AG08395 (cell line): Measurements from ENCODE around the gene STAT3.
"Not testable (repeated sequence)": the region's sequence is repeated elsewhere in the genome, so short reads cannot be mapped to it uniquely, and the experiment has no call there.

ENCODE experiments used
- DNase-seq: peaks from one replicate; pipeline ENCODE4 v3.0.0; 2012; ENCODE audit warnings: mixed read lengths, low spot score

The STAT3 gene

GRCh38 chr17:42316755-42317154, 71.5 kb downstream of the STAT3 start:
- DNase-seq, result no peak

GRCh38 chr17:42315402-42316156, 72.7 kb downstream of the STAT3 start:
- DNase-seq, result no peak

- DNase-seq, result no peak
These were observed 74.3 kb downstream of the STAT3 start for GRCh38 chr17:42313773-42314566.

- no peak for DNase-seq
These were observed 74.9 kb downstream of the STAT3 start for GRCh38 chr17:42313389-42313772.

- DNase-seq, result peak; percentile 85
These were observed 75.7 kb downstream of the STAT3 start for GRCh38 chr17:42312285-42313130.

GRCh38 chr17:42312035-42312284, 76.3 kb downstream of the STAT3 start:
- no peak for DNase-seq

- peak; percentile 93 for DNase-seq
These were observed 76.8 kb downstream of the STAT3 start for GRCh38 chr17:42311240-42312034.

GRCh38 chr17:42310787-42311215, 77.4 kb downstream of the STAT3 start:
- no peak for DNase-seq

GRCh38 chr17:42309986-42310786, 78.1 kb downstream of the STAT3 start:
- no peak for DNase-seq

GRCh38 chr17:42309142-42309541, 79.1 kb downstream of the STAT3 start:
- no peak for DNase-seq

GRCh38 chr17:42308446-42308845, 79.8 kb downstream of the STAT3 start:
- no peak for DNase-seq

GRCh38 chr17:42307362-42307927, 80.8 kb downstream of the STAT3 start:
- no peak for DNase-seq

GRCh38 chr17:42306385-42306667, 81.9 kb downstream of the STAT3 start:
- DNase-seq, result no peak

GRCh38 chr17:42305543-42306384, 82.5 kb downstream of the STAT3 start:
- no peak for DNase-seq

GRCh38 chr17:42305031-42305330, 83.3 kb downstream of the STAT3 start:
- DNase-seq, result not testable (repeated sequence)

- DNase-seq, result no peak
These were observed 83.8 kb downstream of the STAT3 start for GRCh38 chr17:42304187-42305030.

GRCh38 chr17:42303694-42304093, 84.5 kb downstream of the STAT3 start:
- DNase-seq, result no peak

GRCh38 chr17:42301022-42301421, 87.2 kb downstream of the STAT3 start:
- no peak for DNase-seq

- DNase-seq, result not testable (repeated sequence)
These were observed 88.3 kb downstream of the STAT3 start for GRCh38 chr17:42299913-42300312.
